Nucleus accumbens (tissue), 56 donors: Measurements from ENCODE around the gene RALGPS1.

Experiments
- DNase-seq, 56 donors: peaks; one replicate each; lab custom pipeline; 2025; lab: John Stamatoyannopoulos, UW

RALGPS1 gene

GRCh38 chr9:127039492-127039891 is 124.9 kb downstream of the RALGPS1 start:
- no peak for DNase-seq

- no peak for DNase-seq
These were observed 130.6 kb downstream of the RALGPS1 start for GRCh38 chr9:127045148-127045547.

- no peak for DNase-seq
These were observed 133.4 kb downstream of the RALGPS1 start for GRCh38 chr9:127047971-127048370.

- DNase-seq, result peak in 1 of 56 donors; percentile 18
These were observed 134.5 kb downstream of the RALGPS1 start for GRCh38 chr9:127049044-127049443.

GRCh38 chr9:127049581-127049980 is 135.0 kb downstream of the RALGPS1 start:
- DNase-seq, result no peak

- DNase-seq, result no peak
These were observed 135.6 kb downstream of the RALGPS1 start for GRCh38 chr9:127050152-127050551.

- DNase-seq, result no peak
These were observed 136.0 kb downstream of the RALGPS1 start for GRCh38 chr9:127050591-127051001.

- DNase-seq, result no peak
These were observed 137.5 kb downstream of the RALGPS1 start for GRCh38 chr9:127051881-127052595.

- peak in 7 of 56 donors; percentile 26 to 44 (median 30) for DNase-seq
These were observed 138.7 kb downstream of the RALGPS1 start for GRCh38 chr9:127053057-127053821.

- peak in 1 of 56 donors; percentile 29 for DNase-seq
These were observed 139.4 kb downstream of the RALGPS1 start for GRCh38 chr9:127053960-127054359.

GRCh38 chr9:127055745-127056402 is 141.3 kb downstream of the RALGPS1 start:
- no peak for DNase-seq

GRCh38 chr9:127056446-127056845 is 141.9 kb downstream of the RALGPS1 start:
- no peak for DNase-seq

- DNase-seq, result peak in 39 of 56 donors; percentile 11 to 80 (median 43)
These were observed 143.5 kb downstream of the RALGPS1 start for GRCh38 chr9:127058011-127058644.

- no peak for DNase-seq
These were observed 144.1 kb downstream of the RALGPS1 start for GRCh38 chr9:127058645-127059021.

GRCh38 chr9:127059030-127059429 is 144.4 kb downstream of the RALGPS1 start:
- no peak for DNase-seq

GRCh38 chr9:127059765-127060361 is 145.3 kb downstream of the RALGPS1 start:
- DNase-seq, result no peak

- DNase-seq, result no peak
These were observed 146.8 kb downstream of the RALGPS1 start for GRCh38 chr9:127061411-127061810.

- no peak for DNase-seq
These were observed 149.8 kb downstream of the RALGPS1 start for GRCh38 chr9:127064335-127064734.

- no peak for DNase-seq
These were observed 151.0 kb downstream of the RALGPS1 start for GRCh38 chr9:127065592-127065991.

- no peak for DNase-seq
These were observed 151.7 kb downstream of the RALGPS1 start for GRCh38 chr9:127066060-127066850.
